PC-3 (cell line): ENCODE data around the gene MPP2. TPM values are rescaled to one million over a fixed set of nuclear protein-coding genes. Genes with fewer than 3 reads are reported as not detected.

Experiments
- ATAC-seq: fragments of 200-7000 bp; cut with Tn5 transposase; 2 replicates; pipeline ENCODE4 v1.9.1; 2020; ENCODE audit warnings: mild to moderate bottlenecking, moderate library complexity
- BruUV-seq: library from RNA; stranded (reverse); fragments of 400-500 nt; replicated peaks from 2 replicates; lab custom pipeline; 2021; lab: Mats Ljungman, UMichigan
- CTCF ChIA-PET: fragments of 300-600 bp; sonication (Branson Sonifier 250); formaldehyde crosslinking; loops from one replicate; lab custom pipeline; 2022; ENCODE audit warnings: antibody characterized with exemption; lab: Charles Lee
- POLR2A ChIA-PET: fragments of 300-600 bp; sonication (Branson Sonifier 250); formaldehyde crosslinking; loops from one replicate; lab custom pipeline; 2022; ENCODE audit warnings: antibody characterized with exemption; ENCODE audit not compliant: unreplicated experiment; lab: Charles Lee
- DNase-seq: peaks from one replicate; pipeline ENCODE4 v3.0.0-alpha.2; 2015
- H2AFZ ChIP-seq: fragments of 300-600 bp; sonication (generic); 2 replicates; pipeline ENCODE4 v1.6.0; 2016; ENCODE audit warnings: antibody characterized with exemption, low read length
- H3F3A ChIP-seq: fragments of 300-600 bp; sonication (generic); one replicate; pipeline ENCODE4 v1.6.0; 2017; ENCODE audit warnings: antibody characterized with exemption, low read length, control low read depth, mild to moderate bottlenecking; ENCODE audit not compliant: unreplicated experiment
- H3K27ac ChIP-seq: fragments of 300-600 bp; sonication (generic); 2 replicates; pipeline ENCODE4 v1.5.1; 2016; ENCODE audit warnings: mild to moderate bottlenecking, low read length
- H3K27me3 ChIP-seq: fragments of 300-600 bp; sonication (generic); 2 replicates; pipeline ENCODE4 v1.6.1; 2016; ENCODE audit warnings: low read length, mixed read lengths
- H3K36me3 ChIP-seq: fragments of 300-600 bp; sonication (generic); 2 replicates; pipeline ENCODE4 v1.6.1; 2016; ENCODE audit warnings: low read depth, mixed run types, low read length, mixed read lengths
- H3K4me1 ChIP-seq: fragments of 300-600 bp; sonication (generic); 2 replicates; pipeline ENCODE4 v1.5.1; 2016; ENCODE audit warnings: low read length; ENCODE audit not compliant: insufficient read depth
- H3K4me2 ChIP-seq: fragments of 300-600 bp; sonication (generic); 2 replicates; pipeline ENCODE4 v1.6.0; 2016; ENCODE audit warnings: low read length
- H3K4me3 ChIP-seq: fragments of 300-600 bp; sonication (generic); 2 replicates; pipeline ENCODE4 v1.5.1; 2016; ENCODE audit warnings: mild to moderate bottlenecking, low read length, mixed read lengths
- H3K79me2 ChIP-seq: fragments of 300-600 bp; sonication (generic); 2 replicates; pipeline ENCODE4 v1.6.1; 2017; ENCODE audit warnings: low read length, mixed read lengths
- H3K9ac ChIP-seq: fragments of 300-600 bp; sonication (generic); 2 replicates; pipeline ENCODE4 v1.6.0; 2016; ENCODE audit warnings: mild to moderate bottlenecking, low read length
- H3K9me2 ChIP-seq: fragments of 300-600 bp; sonication (generic); replicated peaks from 2 replicates; pipeline ENCODE4 v1.6.1; 2016; ENCODE audit warnings: mixed run types, low read length, mixed read lengths
- H3K9me3 ChIP-seq: fragments of 300-600 bp; sonication (generic); 2 replicates; pipeline ENCODE4 v1.6.1; 2016; ENCODE audit warnings: low read length, mixed read lengths
- H4K20me1 ChIP-seq: fragments of 300-600 bp; sonication (generic); 2 replicates; pipeline ENCODE4 v1.6.1; 2016; ENCODE audit warnings: low read length, mixed read lengths
- CTCF ChIP-seq: fragments of 300-600 bp; sonication (generic); conservative IDR thresholded peaks from 2 replicates; pipeline ENCODE4 v1.5.1; 2017; ENCODE audit warnings: antibody characterized with exemption, low read depth, mild to moderate bottlenecking, low read length
- EZH2 ChIP-seq: fragments of 300-600 bp; sonication (generic); IDR thresholded peaks from one replicate; pipeline ENCODE4 v1.6.1; 2017; ENCODE audit warnings: antibody characterized with exemption, mild to moderate bottlenecking, low read length; ENCODE audit not compliant: unreplicated experiment
- EZH2phosphoT487 ChIP-seq: fragments of 300-600 bp; sonication (generic); IDR thresholded peaks from 2 replicates; pipeline ENCODE4 v1.6.1; 2018; ENCODE audit warnings: mild to moderate bottlenecking, antibody characterized with exemption, low read length, borderline replicate concordance
- intact Hi-C: fragments of 100-400 bp; cut with micrococcal nuclease; formaldehyde crosslinking; loops from 2 replicates; pipeline ENCODE4 v1.9.0; 2023
- total RNA-seq: library from RNA; depleted of rRNA; stranded (reverse); fragments of >200 nt; gene quantifications from 2 replicates; pipeline ENCODE4 v1.2.3, GENCODE V29; 2014

MPP2 gene
- total RNA-seq, 1 experiment from 2014 or later = 8.2 TPM

- no peak overlapping the region for H2AFZ ChIP-seq
- no TSS peak for BruUV-seq
- no peak overlapping the region for H3K4me2 ChIP-seq
- ChIA-PET POLR2A (interaction anchor here (0.7 kb wide), 1 partner anchor 912 kb away, joined by 3 read pairs; no protein-coding TSS in a partner anchor), CTCF (interaction anchor here (0.7 to 1.3 kb wide), 4 partner anchors 16 to 157 kb away, joined by 3 to 8 read pairs (median 6); no protein-coding TSS in a partner anchor)
- H3F3A ChIP-seq = no peaks in the 10 kb centered on the region
- intact Hi-C loops = loop anchor here (1.0 kb wide), 1 partner anchor 86 kb away; no protein-coding TSS in a partner anchor
- no peaks in the 10 kb centered on the region for H3K4me1 ChIP-seq
- no peak overlapping the region for H3K4me3 ChIP-seq
- H3K9ac ChIP-seq = no peak overlapping the region
- ATAC-seq (no peak), DNase-seq (no peak)
- no peaks in the 10 kb centered on the region for H3K36me3 ChIP-seq
- H3K9me2 ChIP-seq = no peaks in the 10 kb centered on the region
- H3K27me3 ChIP-seq = peaks cover 50% of the 10 kb centered on the region
- no peaks in the 10 kb centered on the region for H3K9me3 ChIP-seq
- no peak overlapping the region for H3K27ac ChIP-seq
- no peaks in the 10 kb centered on the region for H4K20me1 ChIP-seq
- TF ChIP-seq EZH2phosphoT487 = no peak
- TF ChIP-seq CTCF = no peak
- no peak for TF ChIP-seq EZH2
- no peaks in the 10 kb centered on the region for H3K79me2 ChIP-seq
These were observed 2.3 kb upstream of the MPP2 start for GRCh38 chr17:43909537-43910231.

- no peak overlapping the region for H2AFZ ChIP-seq
- ChIA-PET CTCF (no interaction called here), POLR2A (no interaction called here)
- DNase-seq = no peak
- no peaks in the 10 kb centered on the region for H3F3A ChIP-seq
- no peaks in the 10 kb centered on the region for H4K20me1 ChIP-seq
- BruUV-seq = no TSS peak
- H3K36me3 ChIP-seq = no peaks in the 10 kb centered on the region
- H3K79me2 ChIP-seq = no peaks in the 10 kb centered on the region
- no peaks in the 10 kb centered on the region for H3K4me1 ChIP-seq
- TF ChIP-seq CTCF (no peak), EZH2phosphoT487 (no peak), EZH2 (no peak)
- H3K9ac ChIP-seq = no peak overlapping the region
- intact Hi-C loops = no loop called here
- H3K9me2 ChIP-seq = no peaks in the 10 kb centered on the region
- H3K4me2 ChIP-seq = no peak overlapping the region
- ATAC-seq = no peak; the same call in 1 of the 2 replicates
- H3K27ac ChIP-seq = no peak overlapping the region
- H3K9me3 ChIP-seq = no peaks in the 10 kb centered on the region
- peaks cover 40% of the 10 kb centered on the region for H3K27me3 ChIP-seq
- no peak overlapping the region for H3K4me3 ChIP-seq
These were observed 824 bp upstream of the MPP2 start for GRCh38 chr17:43907998-43908721.
